IPS-18c (cell line): ENCODE measurements around the gene ASTN2.

Source experiments
- H3K4me3 ChIP-seq: 2 replicates; pipeline ENCODE4 v1.7.0; 2013; ENCODE audit warnings: low read depth, mild to moderate bottlenecking, low read length, moderate library complexity; ENCODE audit not compliant: insufficient read depth
- H3K9me3 ChIP-seq: one replicate; pipeline ENCODE4 v1.6.1; 2013; ENCODE audit warnings: mild to moderate bottlenecking, low read length, moderate library complexity; ENCODE audit not compliant: control insufficient read depth, insufficient read depth

Gene ASTN2

GRCh38 chr9:116419181-116419580 lies 995.7 kb downstream of the ASTN2 start:
- H3K9me3 ChIP-seq = no peaks in the 10 kb centered on the region
- no peak overlapping the region for H3K4me3 ChIP-seq

- no peaks in the 10 kb centered on the region for H3K9me3 ChIP-seq
- no peak overlapping the region for H3K4me3 ChIP-seq
These were observed 997.4 kb downstream of the ASTN2 start for GRCh38 chr9:116417464-116417863.

- Histone ChIP-seq H3K4me3 (no peak overlapping the region), H3K9me3 (no peaks in the 10 kb centered on the region)
These were observed 998.4 kb downstream of the ASTN2 start for GRCh38 chr9:116416421-116416820.

GRCh38 chr9:116414374-116414773 lies 1000.5 kb downstream of the ASTN2 start:
- H3K9me3 ChIP-seq = no peaks in the 10 kb centered on the region
- no peak overlapping the region for H3K4me3 ChIP-seq

- H3K4me3 ChIP-seq = no peak overlapping the region
- H3K9me3 ChIP-seq = no peaks in the 10 kb centered on the region
These were observed 1003.4 kb downstream of the ASTN2 start for GRCh38 chr9:116411506-116411905.

- no peak overlapping the region for H3K4me3 ChIP-seq
- no peaks in the 10 kb centered on the region for H3K9me3 ChIP-seq
These were observed 1005.2 kb downstream of the ASTN2 start for GRCh38 chr9:116409638-116410037.

GRCh38 chr9:116409129-116409528 lies 1005.7 kb downstream of the ASTN2 start:
- H3K9me3 ChIP-seq = no peaks in the 10 kb centered on the region
- H3K4me3 ChIP-seq = no peak overlapping the region

GRCh38 chr9:116406469-116406868 lies 1008.4 kb downstream of the ASTN2 start:
- Histone ChIP-seq H3K9me3 (no peaks in the 10 kb centered on the region), H3K4me3 (no peak overlapping the region)

- Histone ChIP-seq H3K9me3 (no peaks in the 10 kb centered on the region), H3K4me3 (no peak overlapping the region)
These were observed 1009.5 kb downstream of the ASTN2 start for GRCh38 chr9:116405321-116405720.

GRCh38 chr9:116404228-116404627 lies 1010.6 kb downstream of the ASTN2 start:
- Histone ChIP-seq H3K4me3 (no peak overlapping the region), H3K9me3 (no peaks in the 10 kb centered on the region)

GRCh38 chr9:116403171-116403570 lies 1011.7 kb downstream of the ASTN2 start:
- H3K9me3 ChIP-seq = no peaks in the 10 kb centered on the region

GRCh38 chr9:116395699-116396037 lies 1019.2 kb downstream of the ASTN2 start:
- Histone ChIP-seq H3K9me3 (no peaks in the 10 kb centered on the region), H3K4me3 (no peak overlapping the region)

More at GRCh38 chr9:116403171-116403570, 1011.7 kb downstream of the ASTN2 start:
- no peak overlapping the region for H3K4me3 ChIP-seq

- H3K9me3 ChIP-seq = no peaks in the 10 kb centered on the region
These were observed 1019.8 kb downstream of the ASTN2 start for GRCh38 chr9:116394894-116395698.

GRCh38 chr9:116394070-116394469 lies 1020.8 kb downstream of the ASTN2 start:
- no peak overlapping the region for H3K4me3 ChIP-seq

More at GRCh38 chr9:116394894-116395698, 1019.8 kb downstream of the ASTN2 start:
- no peak overlapping the region for H3K4me3 ChIP-seq

GRCh38 chr9:116393198-116393597 lies 1021.7 kb downstream of the ASTN2 start:
- Histone ChIP-seq H3K4me3 (no peak overlapping the region), H3K9me3 (no peaks in the 10 kb centered on the region)

More at GRCh38 chr9:116394070-116394469, 1020.8 kb downstream of the ASTN2 start:
- no peaks in the 10 kb centered on the region for H3K9me3 ChIP-seq

GRCh38 chr9:116391306-116391900 lies 1023.5 kb downstream of the ASTN2 start:
- Histone ChIP-seq H3K9me3 (no peaks in the 10 kb centered on the region), H3K4me3 (no peak overlapping the region)

- no peaks in the 10 kb centered on the region for H3K9me3 ChIP-seq
- H3K4me3 ChIP-seq = no peak overlapping the region
These were observed 1024.3 kb downstream of the ASTN2 start for GRCh38 chr9:116390303-116391228.
